ENCODE measurements around the gene KCNN3. TPM values are rescaled to one million over a fixed set of nuclear protein-coding genes. Genes with fewer than 3 reads are reported as not detected.

Gene KCNN3
- total RNA-seq, 1 experiment from 2014 or later, result 1.3 TPM

- Mint-ChIP-seq H3K27ac (no peak overlapping the region), H3K27me3 (ENCODE audit: low read depth) (peaks cover 14% of the 10 kb centered on the region), H3K36me3 (no peaks in the 10 kb centered on the region), H3K4me1 (peaks cover 55% of the 10 kb centered on the region), H3K4me3 (no peak overlapping the region), H3K9me3 (no peaks in the 10 kb centered on the region)
- DNase-seq (ENCODE audit: low spot score) (peak; percentile 73), ATAC-seq (peak; percentile 81)
- POLR2A ChIA-PET, result no interaction called here
- no peak for TF ChIP-seq SP1 (CRISPR knock-in tag; conservative IDR thresholded peaks at IDR 0.05)
- TF ChIP-seq ZNF425 (CRISPR knock-in tag; conservative IDR thresholded peaks at IDR 0.05), result no peak
- peak; percentile 81 for TF ChIP-seq CTCF (IDR thresholded peaks at IDR 0.05)
- CTCF ChIA-PET, result interaction anchor here (0.6 to 2.7 kb wide), 18 partner anchors 10 to 824 kb away, joined by 3 to 14 read pairs (median 5); no protein-coding TSS in a partner anchor
These were observed 6.5 kb downstream of the KCNN3 start for GRCh38 chr1:154863315-154864174.

- ChIA-PET POLR2A (no interaction called here), CTCF (interaction anchor here (0.6 to 2.7 kb wide), 19 partner anchors 11 to 823 kb away, joined by 3 to 14 read pairs (median 4); no protein-coding TSS in a partner anchor)
- Mint-ChIP-seq H3K27ac (no peak overlapping the region), H3K9me3 (no peaks in the 10 kb centered on the region), H3K36me3 (no peaks in the 10 kb centered on the region), H3K4me3 (peak overlapping the region; percentile 9; the same call in 1 of the 2 replicates), H3K4me1 (peaks cover 48% of the 10 kb centered on the region), H3K27me3 (ENCODE audit: low read depth) (peaks cover 8% of the 10 kb centered on the region)
- DNase-seq (ENCODE audit: low spot score) (no peak), ATAC-seq (peak; percentile 22)
- TF ChIP-seq ZNF219 (CRISPR knock-in tag; IDR thresholded peaks at IDR 0.05; ENCODE audit: borderline replicate concordance) (no peak), NR3C1 (CRISPR knock-in tag; conservative IDR thresholded peaks at IDR 0.05; ENCODE audit: low read depth) (no peak), CREB1 (CRISPR knock-in tag; IDR thresholded peaks at IDR 0.05) (no peak), GABPB1 (CRISPR knock-in tag; IDR thresholded peaks at IDR 0.05) (no peak), ATF2 (CRISPR knock-in tag; IDR thresholded peaks at IDR 0.05; ENCODE audit: borderline replicate concordance, low read depth) (no peak), GRHL2 (CRISPR knock-in tag; IDR thresholded peaks at IDR 0.05; ENCODE audit: insufficient replicate concordance, severe bottlenecking) (no peak), OVOL2 (CRISPR knock-in tag; IDR thresholded peaks at IDR 0.05; ENCODE audit: borderline replicate concordance) (no peak), ERG (CRISPR knock-in tag; IDR thresholded peaks at IDR 0.05) (no peak), ZNF425 (CRISPR knock-in tag; conservative IDR thresholded peaks at IDR 0.05) (no peak), ESRRA (CRISPR knock-in tag; IDR thresholded peaks at IDR 0.05; ENCODE audit: borderline replicate concordance) (no peak), ETV6 (CRISPR knock-in tag; IDR thresholded peaks at IDR 0.05) (no peak), CREM (CRISPR knock-in tag; IDR thresholded peaks at IDR 0.05) (no peak), TP53 (CRISPR knock-in tag; IDR thresholded peaks at IDR 0.05) (no peak), ZNF138 (CRISPR knock-in tag; conservative IDR thresholded peaks at IDR 0.05) (no peak), ZNF317 (CRISPR knock-in tag; IDR thresholded peaks at IDR 0.05; ENCODE audit: borderline replicate concordance, low read depth) (no peak)
These were observed 7.2 kb downstream of the KCNN3 start for GRCh38 chr1:154862907-154863306.

Measured in WTC11 (cell line).